ENCODE results near the gene DDX41.

Gene DDX41

DNA sequence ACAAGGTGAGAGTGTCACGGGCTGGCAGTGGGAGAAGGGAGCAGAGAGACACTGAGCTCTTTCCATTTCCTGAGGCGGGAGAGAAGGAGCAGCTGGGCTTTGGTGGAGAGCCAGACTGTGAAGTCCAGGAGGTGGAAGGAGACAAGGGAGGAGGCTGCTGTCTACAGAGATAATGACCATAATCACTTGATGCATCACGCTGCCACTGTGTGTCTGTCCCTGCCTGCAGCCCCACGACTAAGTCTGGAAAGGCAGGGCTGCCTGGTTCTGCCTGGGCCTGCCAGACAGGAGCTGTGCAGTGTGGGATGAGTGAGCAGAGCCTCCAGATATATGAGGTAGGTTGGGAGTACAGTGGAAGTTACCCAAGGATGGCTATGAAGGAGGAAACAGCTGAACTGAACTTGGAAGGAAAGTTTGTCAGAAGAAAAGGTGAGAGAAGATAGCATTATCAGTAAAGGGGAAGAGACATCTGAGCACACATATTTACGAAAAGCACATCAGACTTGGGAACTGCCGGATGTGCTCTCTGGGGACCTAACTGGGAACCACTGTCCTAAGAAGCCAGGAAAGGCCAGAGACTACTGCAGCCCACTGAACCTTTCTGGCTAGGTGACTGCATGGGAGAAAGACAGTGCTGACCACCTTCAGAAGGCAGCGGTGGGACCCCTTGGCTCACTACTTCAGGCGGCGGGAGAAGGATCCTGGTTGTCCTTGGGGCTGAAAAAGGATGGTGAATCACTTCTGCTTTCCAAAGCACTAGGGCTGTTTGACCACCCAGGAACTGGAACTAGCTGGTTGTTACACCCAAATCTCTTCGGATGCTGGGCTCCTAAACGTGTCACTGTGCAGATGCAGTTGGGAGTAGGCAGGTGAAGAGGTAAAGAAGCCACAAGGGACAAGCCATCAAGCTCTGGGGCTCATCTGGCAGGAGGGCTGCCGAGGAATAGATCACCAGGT is 12.8 kb upstream of the DDX41 start:
- TF ChIP-seq, protein P1, sequence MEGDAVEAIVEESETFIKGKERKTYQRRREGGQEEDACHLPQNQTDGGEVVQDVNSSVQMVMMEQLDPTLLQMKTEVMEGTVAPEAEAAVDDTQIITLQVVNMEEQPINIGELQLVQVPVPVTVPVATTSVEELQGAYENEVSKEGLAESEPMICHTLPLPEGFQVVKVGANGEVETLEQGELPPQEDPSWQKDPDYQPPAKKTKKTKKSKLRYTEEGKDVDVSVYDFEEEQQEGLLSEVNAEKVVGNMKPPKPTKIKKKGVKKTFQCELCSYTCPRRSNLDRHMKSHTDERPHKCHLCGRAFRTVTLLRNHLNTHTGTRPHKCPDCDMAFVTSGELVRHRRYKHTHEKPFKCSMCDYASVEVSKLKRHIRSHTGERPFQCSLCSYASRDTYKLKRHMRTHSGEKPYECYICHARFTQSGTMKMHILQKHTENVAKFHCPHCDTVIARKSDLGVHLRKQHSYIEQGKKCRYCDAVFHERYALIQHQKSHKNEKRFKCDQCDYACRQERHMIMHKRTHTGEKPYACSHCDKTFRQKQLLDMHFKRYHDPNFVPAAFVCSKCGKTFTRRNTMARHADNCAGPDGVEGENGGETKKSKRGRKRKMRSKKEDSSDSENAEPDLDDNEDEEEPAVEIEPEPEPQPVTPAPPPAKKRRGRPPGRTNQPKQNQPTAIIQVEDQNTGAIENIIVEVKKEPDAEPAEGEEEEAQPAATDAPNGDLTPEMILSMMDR (conservative IDR thresholded peaks at IDR 0.05; ENCODE audit: low read length), result no peak
- no peak for TF ChIP-seq EZH2phosphoT487 (IDR thresholded peaks at IDR 0.05; ENCODE audit: borderline replicate concordance)

DNA sequence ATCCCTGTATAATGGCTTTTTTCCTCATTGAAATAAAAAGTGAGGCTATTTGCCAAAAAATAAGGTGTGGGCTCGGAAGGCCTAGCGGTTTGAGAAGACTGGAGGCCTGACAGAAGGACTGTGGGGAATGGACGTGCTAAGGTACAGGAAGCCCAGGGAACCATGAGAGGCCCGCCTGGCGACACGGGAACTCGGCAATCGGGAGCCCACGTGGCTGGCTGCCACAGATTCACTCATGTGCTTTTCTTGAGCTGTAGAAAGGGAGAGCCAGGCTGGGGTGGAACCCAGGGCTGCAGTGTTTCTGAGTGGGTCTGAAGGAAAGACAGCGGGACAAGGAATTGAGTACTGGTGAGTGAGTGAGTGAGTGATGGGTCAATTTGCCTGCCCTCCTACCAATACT is 11.9 kb upstream of the DDX41 start:
- H3K9me3 ChIP-seq (ENCODE audit: insufficient read depth, low read depth, low read length), result no peaks in the 10 kb centered on the region
- TF ChIP-seq, protein P1 (conservative IDR thresholded peaks at IDR 0.05; ENCODE audit: low read length), result no peak
- TF ChIP-seq EZH2phosphoT487 (IDR thresholded peaks at IDR 0.05; ENCODE audit: borderline replicate concordance), result no peak
- no peaks in the 10 kb centered on the region for H3F3A ChIP-seq (ENCODE audit: low read depth)
- H3K27me3 ChIP-seq (ENCODE audit: insufficient read depth, low read length, poor library complexity, severe bottlenecking), result no peaks in the 10 kb centered on the region
- H3K79me2 ChIP-seq (ENCODE audit: insufficient read depth, low read length), result no peaks in the 10 kb centered on the region
- H2AFZ ChIP-seq (ENCODE audit: low read length), result no peak overlapping the region
- no peaks in the 10 kb centered on the region for H3K4me1 ChIP-seq (ENCODE audit: insufficient read depth, low read length, poor library complexity, severe bottlenecking)
- H3K9ac ChIP-seq (ENCODE audit: low read depth, low read length, poor library complexity, severe bottlenecking), result no peak overlapping the region
- peaks cover 3% of the 10 kb centered on the region; the same call in 1 of the 2 replicates for H3K36me3 ChIP-seq (ENCODE audit: insufficient read depth, low read length)
- no peak overlapping the region for H3K4me3 ChIP-seq (ENCODE audit: low read length, poor library complexity, severe bottlenecking)
- H3K4me2 ChIP-seq (ENCODE audit: low read depth, low read length, poor library complexity, severe bottlenecking), result no peak overlapping the region
- H3K9me2 ChIP-seq (replicated peaks; ENCODE audit: low read depth, low read length), result no peaks in the 10 kb centered on the region
- no peaks in the 10 kb centered on the region for H4K20me1 ChIP-seq (ENCODE audit: insufficient read depth, low read length, poor library complexity, severe bottlenecking)

More for the DNA sequence above, 12.8 kb upstream of the DDX41 start:
- H3K36me3 ChIP-seq (ENCODE audit: insufficient read depth, low read length), result peaks cover 3% of the 10 kb centered on the region; the same call in 1 of the 2 replicates
- H3K9me2 ChIP-seq (replicated peaks; ENCODE audit: low read depth, low read length), result no peaks in the 10 kb centered on the region
- no peaks in the 10 kb centered on the region for H3K9me3 ChIP-seq (ENCODE audit: insufficient read depth, low read depth, low read length)
- H2AFZ ChIP-seq (ENCODE audit: low read length), result no peak overlapping the region
- H3K4me1 ChIP-seq (ENCODE audit: insufficient read depth, low read length, poor library complexity, severe bottlenecking), result no peaks in the 10 kb centered on the region
- no peaks in the 10 kb centered on the region for H4K20me1 ChIP-seq (ENCODE audit: insufficient read depth, low read length, poor library complexity, severe bottlenecking)
- no peaks in the 10 kb centered on the region for H3K79me2 ChIP-seq (ENCODE audit: insufficient read depth, low read length)
- H3F3A ChIP-seq (ENCODE audit: low read depth), result no peaks in the 10 kb centered on the region
- H3K4me3 ChIP-seq (ENCODE audit: low read length, poor library complexity, severe bottlenecking), result no peak overlapping the region
- H3K4me2 ChIP-seq (ENCODE audit: low read depth, low read length, poor library complexity, severe bottlenecking), result no peak overlapping the region
- no peaks in the 10 kb centered on the region for H3K27me3 ChIP-seq (ENCODE audit: insufficient read depth, low read length, poor library complexity, severe bottlenecking)
- no peak overlapping the region for H3K9ac ChIP-seq (ENCODE audit: low read depth, low read length, poor library complexity, severe bottlenecking)

GRCh38 chr5:177527595-177527994 is 10.8 kb upstream of the DDX41 start:
- no peak for TF ChIP-seq EZH2phosphoT487 (IDR thresholded peaks at IDR 0.05; ENCODE audit: borderline replicate concordance)
- TF ChIP-seq, protein P1 (conservative IDR thresholded peaks at IDR 0.05; ENCODE audit: low read length), result no peak
- Histone ChIP-seq H3K9me3 (ENCODE audit: insufficient read depth, low read depth, low read length) (no peaks in the 10 kb centered on the region), H4K20me1 (ENCODE audit: insufficient read depth, low read length, poor library complexity, severe bottlenecking) (no peaks in the 10 kb centered on the region), H3K36me3 (ENCODE audit: insufficient read depth, low read length) (peaks cover 3% of the 10 kb centered on the region; the same call in 1 of the 2 replicates), H3K4me3 (ENCODE audit: low read length, poor library complexity, severe bottlenecking) (no peak overlapping the region), H3K4me1 (ENCODE audit: insufficient read depth, low read length, poor library complexity, severe bottlenecking) (no peaks in the 10 kb centered on the region), H3K9me2 (replicated peaks; ENCODE audit: low read depth, low read length) (no peaks in the 10 kb centered on the region), H3F3A (ENCODE audit: low read depth) (no peaks in the 10 kb centered on the region), H3K9ac (ENCODE audit: low read depth, low read length, poor library complexity, severe bottlenecking) (no peak overlapping the region), H3K27me3 (ENCODE audit: insufficient read depth, low read length, poor library complexity, severe bottlenecking) (no peaks in the 10 kb centered on the region), H3K79me2 (ENCODE audit: insufficient read depth, low read length) (no peaks in the 10 kb centered on the region), H3K4me2 (ENCODE audit: low read depth, low read length, poor library complexity, severe bottlenecking) (no peak overlapping the region), H2AFZ (ENCODE audit: low read length) (no peak overlapping the region)
